Activated T-cell treated with anti-CD3 and anti-CD28 coated beads, Interleukin-2, amount 50 U/mL, for 24 hours (primary cell): ENCODE data around the gene PSMD11.

ENCODE experiments used
- DNase-seq: peaks from one replicate; pipeline ENCODE4 v3.0.0-alpha.2; 2020
- H3K27ac Mint-ChIP-seq: 2 replicates; pipeline ENCODE4 v1.8.0; 2020; ENCODE audit warnings: mild to moderate bottlenecking, mixed read lengths
- H3K27me3 Mint-ChIP-seq: 2 replicates; pipeline ENCODE4 v1.8.0; 2020; ENCODE audit warnings: mixed read lengths
- H3K36me3 Mint-ChIP-seq: 2 replicates; pipeline ENCODE4 v1.8.0; 2020; ENCODE audit warnings: low read depth, mixed read lengths
- H3K4me1 Mint-ChIP-seq: 2 replicates; pipeline ENCODE4 v1.8.0; 2020; ENCODE audit warnings: low read depth, mixed read lengths
- H3K4me3 Mint-ChIP-seq: 2 replicates; pipeline ENCODE4 v1.8.0; 2020; ENCODE audit warnings: mild to moderate bottlenecking, moderate library complexity, mixed read lengths
- H3K9me3 Mint-ChIP-seq: 2 replicates; pipeline ENCODE4 v1.8.0; 2020; ENCODE audit warnings: mixed read lengths

PSMD11 gene

GRCh38 chr17:32503251-32504165 is 59.2 kb downstream of the PSMD11 start:
- H3K4me1 Mint-ChIP-seq, result peaks cover 62% of the 10 kb centered on the region
- peak overlapping the region; percentile 53 for H3K4me3 Mint-ChIP-seq
- H3K9me3 Mint-ChIP-seq, result no peaks in the 10 kb centered on the region
- H3K36me3 Mint-ChIP-seq, result no peaks in the 10 kb centered on the region
- DNase-seq, result no peak
- no peaks in the 10 kb centered on the region for H3K27me3 Mint-ChIP-seq
- peak overlapping the region; percentile 92 for H3K27ac Mint-ChIP-seq

DNA sequence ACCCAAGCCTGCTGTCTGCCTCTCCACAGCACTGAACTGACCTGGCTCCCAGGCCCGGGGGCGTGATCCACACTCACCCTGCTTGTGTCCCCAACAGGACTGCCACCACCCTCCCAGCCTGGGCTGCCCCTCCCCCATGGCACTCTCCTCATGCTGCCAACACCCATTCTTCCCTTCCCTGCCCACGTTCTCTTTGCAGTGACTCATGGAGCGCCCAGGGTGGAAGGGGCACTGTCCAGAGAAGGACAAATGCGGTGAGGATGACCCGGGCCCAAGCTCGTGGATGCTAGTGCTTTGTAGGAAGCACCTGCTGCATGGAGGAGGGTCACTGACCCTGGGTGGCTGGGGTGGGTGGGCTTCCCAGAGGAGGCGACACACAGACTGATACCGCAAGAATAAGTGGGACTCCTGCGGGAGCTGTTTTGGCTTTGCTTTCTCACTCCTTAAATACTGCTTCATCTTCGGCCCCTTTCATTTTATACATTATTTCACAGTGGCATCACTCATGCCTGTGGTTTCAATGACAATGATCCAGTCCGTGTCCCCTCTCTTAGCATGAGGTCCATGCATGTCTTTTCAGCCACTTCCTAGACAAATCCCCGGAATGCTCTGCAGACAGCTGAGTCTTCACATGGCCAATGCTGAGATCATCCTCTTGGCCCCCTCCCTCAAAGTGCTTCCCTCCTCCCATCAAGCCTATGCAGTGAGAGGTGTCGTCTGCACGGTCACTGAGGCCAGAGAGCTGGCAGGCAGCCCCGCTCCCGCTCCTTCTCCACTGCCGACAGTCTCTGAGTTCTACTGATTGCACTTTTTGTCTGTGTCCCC is 60.1 kb downstream of the PSMD11 start:
- no peak for DNase-seq
- Mint-ChIP-seq H3K4me1 (peaks cover 70% of the 10 kb centered on the region), H3K4me3 (peak overlapping the region; percentile 53), H3K27ac (peak overlapping the region; percentile 92), H3K27me3 (no peaks in the 10 kb centered on the region), H3K9me3 (no peaks in the 10 kb centered on the region), H3K36me3 (no peaks in the 10 kb centered on the region)

GRCh38 chr17:32508926-32509325 is 64.6 kb downstream of the PSMD11 start:
- Mint-ChIP-seq H3K36me3 (no peaks in the 10 kb centered on the region), H3K27me3 (no peaks in the 10 kb centered on the region), H3K9me3 (no peaks in the 10 kb centered on the region), H3K27ac (peak overlapping the region; percentile 24), H3K4me3 (no peak overlapping the region), H3K4me1 (peaks cover 43% of the 10 kb centered on the region)
- DNase-seq, result no peak

DNA sequence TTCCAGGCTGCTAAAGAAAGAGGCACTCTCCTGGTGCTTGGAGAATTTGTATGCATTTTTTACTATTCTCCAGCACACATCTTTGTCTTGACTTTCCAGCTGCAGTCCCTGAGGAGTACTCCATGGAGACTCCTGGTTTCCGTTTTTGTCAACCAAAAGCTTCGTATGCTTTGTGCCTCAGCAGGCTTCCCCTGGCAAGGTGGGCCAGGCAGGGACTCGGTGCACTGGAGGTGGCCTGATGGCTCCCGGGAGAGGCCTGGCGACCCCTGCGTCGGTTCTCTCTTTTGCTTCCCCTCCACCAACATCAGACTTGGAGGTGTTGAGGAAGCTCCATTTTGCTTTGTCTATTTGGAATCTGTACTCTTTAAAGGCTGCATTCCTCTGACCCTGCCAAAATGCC is 66.2 kb downstream of the PSMD11 start:
- H3K9me3 Mint-ChIP-seq, result no peaks in the 10 kb centered on the region
- H3K36me3 Mint-ChIP-seq, result no peaks in the 10 kb centered on the region
- no peaks in the 10 kb centered on the region for H3K27me3 Mint-ChIP-seq
- no peak for DNase-seq
- no peak overlapping the region for H3K27ac Mint-ChIP-seq
- H3K4me3 Mint-ChIP-seq, result no peak overlapping the region
- peaks cover 34% of the 10 kb centered on the region for H3K4me1 Mint-ChIP-seq

GRCh38 chr17:32512328-32512727 is 68.0 kb downstream of the PSMD11 start:
- Mint-ChIP-seq H3K4me3 (no peak overlapping the region), H3K4me1 (peaks cover 40% of the 10 kb centered on the region), H3K27ac (no peak overlapping the region), H3K9me3 (no peaks in the 10 kb centered on the region), H3K36me3 (no peaks in the 10 kb centered on the region), H3K27me3 (no peaks in the 10 kb centered on the region)
- no peak for DNase-seq

- Mint-ChIP-seq H3K4me3 (no peak overlapping the region), H3K36me3 (no peaks in the 10 kb centered on the region), H3K27me3 (no peaks in the 10 kb centered on the region), H3K9me3 (no peaks in the 10 kb centered on the region), H3K4me1 (peaks cover 47% of the 10 kb centered on the region), H3K27ac (no peak overlapping the region)
- no peak for DNase-seq
Measured at GRCh38 chr17:32513579-32513978, 69.3 kb downstream of the PSMD11 start.

DNA sequence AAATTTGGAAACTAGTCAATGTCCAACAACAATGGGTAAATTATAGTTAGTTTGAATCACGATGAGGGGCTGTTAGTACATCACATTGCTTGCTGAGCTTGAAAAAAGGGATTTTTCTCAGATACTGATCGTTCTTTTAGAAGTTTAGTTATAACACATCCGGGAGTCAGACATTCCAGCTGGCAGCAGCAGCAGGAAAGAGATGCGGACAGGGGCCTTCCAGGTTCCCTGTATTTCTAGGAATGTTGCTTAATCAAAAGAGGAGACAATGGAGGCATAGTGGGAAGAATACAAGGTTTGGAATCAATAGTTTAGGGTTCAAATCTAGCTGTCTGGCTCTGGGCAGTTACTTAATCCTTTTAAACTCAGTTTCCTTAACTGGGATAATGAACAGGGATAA is 70.3 kb downstream of the PSMD11 start:
- Mint-ChIP-seq H3K9me3 (no peaks in the 10 kb centered on the region), H3K4me1 (peaks cover 45% of the 10 kb centered on the region), H3K36me3 (no peaks in the 10 kb centered on the region), H3K4me3 (no peak overlapping the region), H3K27ac (no peak overlapping the region), H3K27me3 (no peaks in the 10 kb centered on the region)
- DNase-seq, result no peak

DNA sequence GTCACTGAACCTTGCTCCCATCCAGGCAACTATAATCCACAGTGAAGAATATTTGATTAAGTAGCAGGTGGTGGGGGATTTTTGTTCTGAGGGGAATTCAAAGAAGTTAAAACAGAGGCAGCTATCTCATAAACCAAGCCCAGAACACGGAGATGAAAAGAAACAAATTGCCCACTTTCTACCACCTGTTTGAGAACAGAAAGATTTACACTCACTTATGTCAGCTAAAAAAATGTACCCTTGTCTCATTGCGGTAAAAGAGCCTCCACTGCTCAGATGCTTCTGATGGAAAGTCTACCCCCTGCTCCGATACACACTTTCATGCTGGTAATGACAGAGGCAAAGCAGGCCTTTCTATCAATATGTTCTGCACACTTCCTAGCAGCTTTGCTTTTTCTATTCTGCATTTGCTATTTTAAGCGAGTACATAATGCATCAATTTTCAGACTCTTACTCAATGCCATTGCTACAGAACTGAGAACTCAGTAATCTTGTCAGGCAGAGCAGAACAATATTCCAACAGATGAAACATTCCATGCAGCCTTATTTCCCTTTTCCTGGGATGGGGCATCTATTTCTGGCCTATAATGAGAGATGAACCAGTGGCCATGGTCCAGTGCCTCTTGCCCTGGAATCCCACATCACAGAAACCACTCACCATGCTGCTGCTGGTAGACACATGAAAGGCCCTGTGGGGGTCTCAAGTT is 71.5 kb downstream of the PSMD11 start:
- Mint-ChIP-seq H3K9me3 (no peaks in the 10 kb centered on the region), H3K36me3 (no peaks in the 10 kb centered on the region), H3K4me3 (no peak overlapping the region), H3K4me1 (peaks cover 58% of the 10 kb centered on the region), H3K27me3 (no peaks in the 10 kb centered on the region), H3K27ac (peak overlapping the region; percentile 38)
- no peak for DNase-seq

- H3K4me3 Mint-ChIP-seq, result no peak overlapping the region
- peaks cover 64% of the 10 kb centered on the region for H3K4me1 Mint-ChIP-seq
- H3K9me3 Mint-ChIP-seq, result no peaks in the 10 kb centered on the region
- peak overlapping the region; percentile 75 for H3K27ac Mint-ChIP-seq
- H3K36me3 Mint-ChIP-seq, result no peaks in the 10 kb centered on the region
- DNase-seq, result no peak
- H3K27me3 Mint-ChIP-seq, result no peaks in the 10 kb centered on the region
Measured at GRCh38 chr17:32516450-32516849, 72.1 kb downstream of the PSMD11 start.

DNA sequence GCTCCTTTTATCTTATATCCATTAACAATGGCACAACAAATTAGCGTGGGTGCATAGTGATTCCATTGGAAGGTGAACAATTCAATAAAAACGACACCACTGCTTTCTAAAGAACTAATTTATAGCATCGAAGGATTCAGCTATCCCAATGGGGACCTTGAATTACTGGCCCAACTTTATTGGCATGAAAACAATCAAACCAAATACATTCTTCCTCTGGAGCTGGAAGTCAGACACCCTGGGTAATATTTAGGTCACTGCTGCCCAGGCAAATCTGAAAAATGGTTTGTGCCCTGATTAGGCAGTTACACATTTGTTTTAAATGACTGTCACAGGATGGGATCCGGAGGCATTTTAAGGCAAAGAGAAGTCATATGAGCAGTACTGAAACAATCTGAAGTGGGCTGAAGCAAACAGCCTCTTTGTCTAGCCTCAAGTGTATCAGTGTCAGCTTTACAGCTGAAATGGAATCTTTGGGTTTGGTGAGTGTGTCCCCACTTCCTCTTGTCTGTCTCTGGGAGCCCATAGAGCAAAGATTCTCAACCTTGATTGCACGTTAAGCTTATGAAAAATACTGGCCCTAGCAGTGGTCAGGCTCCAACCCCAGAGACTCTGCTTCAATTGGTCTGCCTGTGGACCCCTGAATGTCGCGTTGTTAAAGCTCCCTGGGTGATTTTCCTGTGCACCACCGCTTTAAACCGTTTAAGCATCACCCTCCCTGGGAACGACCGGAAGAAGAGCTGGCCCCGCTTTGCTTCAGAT is 72.8 kb downstream of the PSMD11 start:
- Mint-ChIP-seq H3K4me1 (peaks cover 66% of the 10 kb centered on the region), H3K4me3 (peak overlapping the region; percentile 35), H3K9me3 (no peaks in the 10 kb centered on the region), H3K27ac (peak overlapping the region; percentile 75), H3K36me3 (no peaks in the 10 kb centered on the region), H3K27me3 (no peaks in the 10 kb centered on the region)
- no peak for DNase-seq

GRCh38 chr17:32517982-32518381 is 73.7 kb downstream of the PSMD11 start:
- Mint-ChIP-seq H3K27me3 (no peaks in the 10 kb centered on the region), H3K4me1 (peaks cover 75% of the 10 kb centered on the region), H3K27ac (no peak overlapping the region), H3K36me3 (no peaks in the 10 kb centered on the region), H3K9me3 (no peaks in the 10 kb centered on the region), H3K4me3 (no peak overlapping the region)
- no peak for DNase-seq

GRCh38 chr17:32518646-32519227 is 74.4 kb downstream of the PSMD11 start:
- no peaks in the 10 kb centered on the region for H3K9me3 Mint-ChIP-seq
- no peaks in the 10 kb centered on the region for H3K36me3 Mint-ChIP-seq
- H3K4me1 Mint-ChIP-seq, result peaks cover 79% of the 10 kb centered on the region
- H3K27ac Mint-ChIP-seq, result no peak overlapping the region
- H3K27me3 Mint-ChIP-seq, result no peaks in the 10 kb centered on the region
- H3K4me3 Mint-ChIP-seq, result peak overlapping the region; percentile 39
- no peak for DNase-seq

- peak overlapping the region; percentile 73 for H3K4me3 Mint-ChIP-seq
- DNase-seq, result peak; percentile 57
- H3K27me3 Mint-ChIP-seq, result no peaks in the 10 kb centered on the region
- no peaks in the 10 kb centered on the region for H3K9me3 Mint-ChIP-seq
- peak overlapping the region; percentile 84 for H3K27ac Mint-ChIP-seq
- H3K36me3 Mint-ChIP-seq, result no peaks in the 10 kb centered on the region
- peaks cover 85% of the 10 kb centered on the region for H3K4me1 Mint-ChIP-seq
Measured at GRCh38 chr17:32519228-32520103, 75.2 kb downstream of the PSMD11 start.
